GM19468 (cell line): Measurements from ENCODE around the gene DISP2.

Experiments
- ATAC-seq: cut with Tn5 transposase; IDR thresholded peaks from one replicate; pipeline ENCODE4 v1.9.1; 2021; ENCODE audit warnings: mild to moderate bottlenecking, moderate library complexity, moderate number of reproducible peaks; ENCODE audit not compliant: unreplicated experiment; ENCODE audit errors: extremely low read depth

DISP2 gene

GRCh38 chr15:40340740-40341400 lies 17.1 kb upstream of the DISP2 start, which contains the start of gene CCDC9B:
Gene CCDC9B, minus strand, starts transcription at chr15:40340939. Its CDS starts 120 bp downstream, at chr15:40340819.
- no peak for ATAC-seq

DNA sequence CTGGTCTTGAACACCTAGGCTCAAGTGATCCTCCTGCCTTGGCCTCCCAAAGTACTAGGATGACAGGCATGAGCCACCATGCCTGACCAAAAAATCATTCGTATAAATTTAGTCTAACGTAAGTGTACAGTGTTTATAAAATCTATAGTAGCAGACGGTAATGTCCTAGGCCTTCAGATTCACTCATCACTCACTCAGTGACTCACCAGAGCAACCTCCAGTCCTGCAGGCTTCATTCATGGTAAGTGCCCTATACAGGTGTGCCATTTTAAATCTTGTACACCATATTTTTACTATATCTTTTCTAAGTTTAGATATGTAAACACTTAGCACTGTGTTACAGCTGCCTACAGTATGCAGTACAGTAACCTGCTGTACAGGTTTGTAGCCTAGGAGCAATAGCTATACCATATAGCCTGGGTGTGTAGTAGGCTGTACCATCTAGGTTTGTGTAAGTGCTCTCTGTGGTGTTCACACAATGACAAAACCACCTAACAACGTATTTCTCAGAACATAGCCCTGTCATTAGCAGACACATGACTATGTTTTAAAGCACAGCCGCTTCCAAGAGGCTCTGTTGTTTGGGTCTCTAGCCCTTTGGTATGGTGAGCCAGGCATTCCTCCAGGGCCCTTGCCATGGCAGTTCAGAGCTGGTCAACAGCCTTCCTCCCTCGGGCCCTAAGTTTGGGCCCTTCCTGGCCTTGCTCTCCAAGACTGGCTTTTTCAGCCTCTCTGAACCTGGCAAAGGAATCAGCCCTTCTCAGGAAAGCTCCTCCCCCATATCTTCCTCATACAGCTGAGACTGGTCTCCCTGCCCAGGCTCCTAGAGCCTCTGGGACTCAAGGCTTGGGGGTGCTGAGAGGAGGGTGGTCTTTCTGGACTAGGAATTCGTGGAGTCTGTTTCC lies 15.4 kb upstream of the DISP2 start:
- ATAC-seq, result no peak

DNA sequence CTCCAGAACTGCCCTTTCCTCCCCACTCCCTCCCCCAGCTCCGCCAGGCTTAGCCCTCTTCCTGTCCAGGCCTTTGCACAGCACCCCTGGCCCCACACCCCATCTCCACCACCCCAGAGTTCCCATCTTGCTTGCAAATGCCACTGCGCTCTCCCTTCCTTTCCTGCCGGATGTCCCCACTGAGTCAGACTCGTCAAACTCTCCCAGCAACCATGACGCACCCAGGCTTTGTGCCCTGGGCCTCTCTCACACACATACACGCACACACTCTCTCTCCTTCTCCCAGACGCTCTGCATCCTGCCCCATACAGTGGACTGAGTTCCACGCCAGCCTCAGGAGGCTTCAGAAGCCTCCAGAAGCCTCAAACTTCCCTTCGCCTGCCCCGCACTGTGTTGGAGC lies 14.5 kb upstream of the DISP2 start:
- ATAC-seq, result no peak

DNA sequence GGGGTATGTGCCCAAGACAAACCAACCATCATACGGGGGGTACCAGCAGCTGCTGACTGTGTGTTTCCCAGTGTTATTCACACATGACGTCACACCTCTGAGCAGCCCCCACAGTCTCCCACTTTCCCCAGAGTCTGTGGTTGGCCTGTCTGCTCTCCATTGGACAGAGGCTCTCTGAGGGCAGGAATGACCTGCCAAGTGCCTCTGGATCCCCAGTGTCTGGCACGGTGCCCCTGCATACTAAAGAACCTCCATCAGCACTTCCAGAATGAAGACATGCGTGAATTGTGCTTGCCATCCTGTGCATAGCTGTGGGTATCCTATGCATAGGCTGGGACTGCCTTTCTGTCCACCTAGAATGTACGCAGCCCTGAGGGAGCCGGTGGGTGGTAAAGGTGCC lies 13.8 kb upstream of the DISP2 start:
- no peak for ATAC-seq

DNA sequence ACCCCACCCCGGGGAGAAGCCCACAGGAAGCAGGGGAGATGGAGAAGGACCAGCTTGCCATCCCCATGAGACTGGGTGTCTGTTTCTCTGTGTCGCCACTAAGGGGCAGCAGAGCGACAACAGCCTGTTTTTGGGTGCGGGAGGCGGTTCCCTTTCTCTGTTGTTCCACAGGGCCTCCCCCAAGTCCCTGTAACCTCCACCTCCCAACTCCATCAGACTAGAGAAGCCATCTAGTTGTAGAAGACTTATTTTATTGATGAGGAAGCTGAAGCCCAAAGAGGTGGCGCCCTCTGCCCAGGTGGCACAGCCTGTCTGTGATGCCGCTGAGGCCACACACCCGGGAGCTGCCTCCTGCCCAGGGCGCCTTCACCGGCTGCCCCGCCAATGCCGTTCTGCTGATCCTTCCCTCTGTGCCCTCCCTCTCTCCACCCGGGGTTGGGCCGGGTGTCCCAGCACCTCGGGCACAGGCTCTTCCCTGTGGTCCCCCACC lies 13.3 kb upstream of the DISP2 start:
- no peak for ATAC-seq

GRCh38 chr15:40345225-40345866 lies 12.7 kb upstream of the DISP2 start:
- ATAC-seq, result no peak

GRCh38 chr15:40345867-40346578 lies 12.0 kb upstream of the DISP2 start:
- no peak for ATAC-seq

GRCh38 chr15:40346579-40347558 lies 11.2 kb upstream of the DISP2 start:
- no peak for ATAC-seq

DNA sequence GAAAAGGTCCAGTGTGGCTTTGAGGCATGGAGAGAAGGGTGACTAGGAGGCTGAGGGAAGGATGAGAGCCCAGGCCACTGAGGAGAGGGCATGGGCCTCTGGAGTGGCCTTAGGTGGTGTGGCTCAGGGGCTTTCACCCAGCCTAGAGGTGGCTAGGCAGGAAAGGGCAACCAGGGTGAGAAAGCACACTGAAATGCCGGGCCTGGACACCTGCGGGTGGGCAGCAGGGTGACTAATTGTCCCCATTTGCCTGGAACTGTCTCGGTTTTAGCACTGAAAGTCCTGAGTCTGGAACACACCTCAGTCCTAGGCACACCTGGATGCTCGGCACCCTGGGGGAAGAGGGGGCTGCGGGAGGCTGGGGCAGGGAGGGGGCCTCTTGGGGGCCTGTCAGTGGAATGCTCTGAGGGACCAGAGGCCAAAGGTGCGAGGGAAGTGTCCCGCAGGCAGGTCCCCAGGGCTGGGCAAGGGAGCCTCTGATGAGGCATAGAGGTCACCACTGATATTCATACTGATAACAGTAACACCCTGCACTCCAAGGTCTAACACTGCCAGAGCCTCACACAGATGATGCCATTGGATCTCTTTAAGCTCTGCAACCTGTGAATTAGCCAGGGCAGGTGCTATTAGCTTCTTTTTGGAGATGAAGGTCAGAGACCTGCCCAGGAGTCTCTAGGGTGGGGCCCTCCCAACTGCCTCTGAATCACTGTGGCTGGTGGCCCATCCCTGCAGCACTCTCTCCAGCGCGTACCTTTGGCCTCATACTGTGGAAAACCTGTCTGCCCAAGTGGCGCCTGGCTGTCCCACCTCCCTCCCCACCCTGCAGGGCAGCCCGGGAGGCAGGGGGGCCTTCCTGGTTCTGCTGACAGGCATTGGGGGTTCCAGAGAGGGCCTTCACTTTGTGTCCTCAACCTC lies 10.2 kb upstream of the DISP2 start:
- ATAC-seq, result no peak

DNA sequence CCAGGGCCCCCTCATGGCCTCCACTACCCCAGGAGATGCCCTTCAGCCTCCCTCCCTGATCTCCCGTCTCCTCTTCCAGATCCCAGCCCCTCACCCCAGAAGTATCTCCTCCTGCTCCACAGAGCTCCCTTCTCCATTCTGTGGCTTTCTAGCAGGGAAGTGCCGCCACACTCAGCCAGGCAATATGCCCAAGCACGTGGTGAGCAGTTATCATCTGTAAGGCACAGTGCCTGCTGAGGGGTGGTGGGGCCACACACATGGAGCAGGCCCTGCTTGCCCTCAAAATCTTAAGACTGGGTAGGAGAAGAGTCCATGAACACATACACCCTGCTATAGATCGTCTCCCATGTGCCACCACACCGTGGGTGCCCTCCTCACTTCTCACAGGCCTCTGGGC lies 9.5 kb upstream of the DISP2 start:
- no peak for ATAC-seq

- no peak for ATAC-seq
Measured at GRCh38 chr15:40349163-40349562, 8.9 kb upstream of the DISP2 start.

DNA sequence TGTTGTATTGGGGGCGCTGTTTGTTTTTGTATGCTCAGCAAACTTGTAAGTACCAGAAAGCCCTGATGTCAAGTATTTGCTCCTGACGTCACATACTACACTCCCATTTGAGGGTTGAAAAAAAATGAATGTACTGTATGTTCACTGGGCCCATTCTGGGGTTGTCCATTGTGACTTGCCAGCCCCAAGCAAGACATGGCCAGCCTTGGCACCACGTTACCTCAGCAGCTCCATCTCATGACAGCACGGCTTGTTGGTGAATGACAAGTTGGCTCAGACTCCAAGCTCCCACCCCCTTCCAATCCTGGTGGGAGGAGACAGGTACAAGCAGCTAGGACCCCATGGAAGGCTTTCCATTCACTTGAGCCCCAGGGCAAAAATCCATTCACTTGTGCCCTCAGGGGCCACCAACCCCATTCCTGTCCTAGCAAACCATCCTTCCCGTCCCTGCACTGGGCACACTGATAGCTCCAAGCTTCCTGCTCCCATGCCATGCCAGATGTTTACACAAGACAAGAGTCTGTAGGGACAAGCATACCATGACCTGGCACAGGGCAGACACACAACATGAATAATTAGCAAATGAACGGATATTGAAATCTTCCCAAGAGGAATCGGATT lies 5.6 kb upstream of the DISP2 start:
- ATAC-seq, result no peak

DNA sequence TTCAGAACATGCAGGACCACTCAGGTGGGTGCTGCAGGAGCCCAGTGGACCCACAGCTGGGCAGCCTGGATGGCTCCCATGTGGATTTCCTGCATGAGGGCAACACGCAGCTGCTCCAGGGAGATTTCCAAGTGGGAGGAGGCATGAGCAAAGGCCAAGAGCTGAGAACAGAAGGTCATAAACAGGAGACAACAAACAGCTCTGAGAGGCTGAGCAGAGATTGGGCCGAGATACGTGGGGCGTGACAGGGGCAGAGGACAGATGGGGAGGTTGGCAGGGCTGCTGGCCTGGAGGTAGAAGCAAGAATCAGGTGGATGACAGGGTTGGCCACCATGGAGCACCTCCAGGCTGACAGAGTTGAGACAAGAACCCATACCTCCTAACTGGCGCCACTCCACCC lies 4.3 kb upstream of the DISP2 start:
- no peak for ATAC-seq

GRCh38 chr15:40354408-40355171 lies 3.4 kb upstream of the DISP2 start:
- ATAC-seq, result no peak

DNA sequence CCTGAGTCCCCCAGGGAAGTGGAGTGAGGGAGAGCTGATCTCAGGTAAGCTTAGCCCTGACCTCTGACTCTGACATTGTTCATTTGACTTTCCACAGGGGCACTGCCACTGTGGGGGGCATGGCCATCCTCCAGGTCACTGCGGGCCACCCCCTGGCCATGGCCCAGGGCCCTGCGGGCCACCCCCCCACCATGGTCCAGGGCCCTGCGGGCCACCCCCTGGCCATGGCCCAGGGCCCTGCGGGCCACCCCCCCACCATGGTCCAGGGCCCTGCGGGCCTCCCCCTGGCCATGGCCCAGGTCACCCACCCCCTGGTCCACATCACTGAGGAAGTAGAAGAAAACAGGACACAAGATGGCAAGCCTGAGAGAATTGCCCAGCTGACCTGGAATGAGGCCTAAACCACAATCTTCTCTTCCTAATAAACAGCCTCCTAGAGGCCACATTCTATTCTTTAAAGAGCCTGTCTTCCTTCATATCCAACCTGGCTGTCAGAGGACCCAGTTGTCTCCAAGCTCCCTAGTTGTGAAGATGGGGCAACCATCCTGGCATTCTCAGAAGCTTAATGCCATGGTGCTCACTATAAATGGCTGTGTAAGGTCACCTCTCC lies 1.9 kb upstream of the DISP2 start:
- no peak for ATAC-seq

- ATAC-seq, result no peak
Measured at GRCh38 chr15:40357246-40357645, 773 bp upstream of the DISP2 start.
